GM21360 (cell line): ENCODE data around the gene JMJD6.
"Not testable (repeated sequence)": the region's sequence is repeated elsewhere in the genome, so short reads cannot be mapped to it uniquely, and the experiment has no call there.

Source experiments
- ATAC-seq: cut with Tn5 transposase; IDR thresholded peaks from one replicate; pipeline ENCODE4 v1.9.1; 2021; ENCODE audit warnings: mild to moderate bottlenecking, moderate library complexity; ENCODE audit not compliant: unreplicated experiment

The JMJD6 gene

DNA sequence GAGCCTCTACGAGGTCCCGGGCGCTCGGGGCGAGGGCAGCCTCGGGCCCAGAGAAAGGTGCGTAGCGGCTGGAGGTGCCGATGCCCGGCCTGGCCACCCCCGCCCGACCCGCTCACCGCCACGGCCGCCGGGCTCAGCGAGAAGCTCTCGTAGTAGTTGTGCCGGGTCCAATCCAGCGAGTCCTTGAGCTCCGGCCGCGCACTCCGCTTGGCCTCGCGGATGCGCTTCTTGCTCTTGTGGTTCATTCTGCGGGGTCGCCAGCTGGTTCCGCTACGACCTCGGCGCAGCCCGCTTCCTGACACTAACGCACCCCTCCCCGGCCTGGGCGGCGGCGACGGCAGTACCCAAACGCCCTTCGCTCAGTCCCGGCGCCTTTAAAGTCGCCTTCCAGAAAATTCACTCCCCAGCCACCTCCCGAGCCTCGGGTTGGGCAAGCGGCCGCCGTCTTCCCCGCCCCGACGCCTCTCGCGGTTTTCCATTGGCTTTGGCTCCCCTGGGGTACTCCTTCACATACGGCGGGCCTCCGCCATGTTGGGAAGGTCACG is at the start of gene JMJD6:
JMJD6 (minus strand) TSS at position 376 of the 545 bp plus-strand sequence; CDS start at position 245, 131 bp downstream.
- peak; percentile 39 for ATAC-seq

DNA sequence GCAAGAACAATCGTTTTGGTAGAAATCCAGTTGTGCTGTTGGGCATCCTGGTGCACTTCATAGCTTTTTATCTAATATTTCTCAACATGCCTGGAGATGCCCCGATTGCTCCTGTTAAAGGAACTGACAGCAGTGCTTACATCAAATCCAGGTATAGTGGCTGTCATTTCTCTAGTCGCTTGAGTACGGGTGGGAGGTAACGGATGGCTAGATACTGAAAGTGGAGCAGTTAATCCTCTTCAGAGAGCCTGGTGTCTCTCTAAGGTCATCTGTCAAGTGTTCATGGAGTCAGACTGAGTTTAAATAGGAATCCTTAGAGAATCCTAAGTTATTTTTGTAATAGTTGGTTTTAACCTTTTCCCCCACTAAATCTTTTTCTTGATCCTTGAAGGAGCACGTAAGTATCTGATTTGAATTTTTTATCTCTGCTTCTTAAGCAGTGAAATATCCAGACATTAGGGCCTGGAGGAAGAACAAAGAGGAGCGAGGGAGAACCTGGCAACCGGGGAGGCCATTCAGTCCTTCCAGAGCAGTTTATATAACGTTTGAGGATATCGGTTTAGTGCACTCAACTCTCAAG is 48.7 kb upstream of the JMJD6 start:
- ATAC-seq, result no peak

DNA sequence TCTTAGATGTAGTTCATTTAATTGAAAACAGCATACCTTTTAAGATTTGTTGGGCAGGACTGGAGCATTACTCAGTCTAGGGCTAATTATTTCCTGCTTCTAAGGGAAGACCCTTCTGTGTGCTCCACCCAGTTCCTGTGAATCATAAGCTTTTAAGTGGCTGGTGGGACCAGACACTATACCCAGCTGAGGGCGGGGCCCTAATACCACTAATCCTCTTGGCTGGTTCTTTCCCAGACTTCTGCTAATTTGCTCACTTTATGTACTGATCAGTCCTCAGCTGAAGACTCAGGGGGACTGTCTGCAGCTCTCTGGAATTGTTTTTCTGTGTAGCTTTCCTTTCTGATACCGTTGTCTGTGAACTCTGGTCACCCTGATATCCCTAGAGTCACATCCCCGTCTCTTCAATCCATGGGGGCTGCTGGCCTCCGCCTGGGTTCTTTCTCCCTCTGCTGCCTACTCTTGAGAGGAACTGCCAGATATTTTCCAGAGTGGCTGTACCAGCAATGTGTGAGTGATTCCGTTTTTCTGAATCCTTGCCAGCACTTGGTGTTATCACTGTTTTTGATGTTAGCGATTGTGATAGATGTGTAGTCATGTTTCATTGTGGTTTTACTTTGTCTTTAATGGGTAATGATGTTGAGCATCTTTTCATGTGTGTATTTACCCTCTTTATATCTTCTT is 46.6 kb upstream of the JMJD6 start:
- no peak for ATAC-seq

DNA sequence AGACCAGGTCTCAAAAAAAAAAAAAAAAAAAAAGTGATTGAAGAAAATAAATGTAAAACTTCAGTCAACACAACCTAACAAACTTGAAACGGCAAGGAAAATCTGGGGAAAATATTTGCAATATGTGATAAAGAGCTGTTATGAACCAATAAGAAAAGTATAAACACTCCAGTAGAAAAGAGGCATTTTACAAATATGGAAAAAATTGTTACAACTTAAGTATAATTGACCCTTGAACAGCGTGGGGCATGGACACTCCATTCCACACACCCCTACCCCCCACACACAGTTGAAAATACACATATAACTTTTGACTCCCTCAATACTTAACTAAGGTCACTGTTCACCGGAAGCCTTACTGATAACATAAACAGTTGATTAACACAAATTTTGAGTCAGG is 32.2 kb upstream of the JMJD6 start:
- no peak for ATAC-seq

DNA sequence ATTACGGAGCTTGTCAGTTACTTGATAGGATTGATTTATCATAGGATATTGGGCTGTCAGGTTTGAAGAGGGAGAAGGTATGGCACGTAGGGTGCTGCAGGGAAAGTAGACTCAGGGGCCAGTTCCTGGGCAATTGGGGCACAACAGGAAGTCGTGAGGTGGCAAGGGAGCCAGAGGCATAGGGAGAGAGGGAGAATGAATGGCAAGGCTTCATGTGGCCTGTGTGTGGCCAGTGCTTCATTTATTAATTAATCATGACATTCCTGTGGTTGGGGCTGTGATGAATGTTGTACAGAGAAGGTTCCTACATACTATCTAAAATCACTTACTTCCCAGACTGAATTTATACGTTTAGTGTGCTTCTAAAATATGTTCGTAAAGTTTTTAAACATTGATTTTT is 30.9 kb upstream of the JMJD6 start:
- no peak for ATAC-seq

DNA sequence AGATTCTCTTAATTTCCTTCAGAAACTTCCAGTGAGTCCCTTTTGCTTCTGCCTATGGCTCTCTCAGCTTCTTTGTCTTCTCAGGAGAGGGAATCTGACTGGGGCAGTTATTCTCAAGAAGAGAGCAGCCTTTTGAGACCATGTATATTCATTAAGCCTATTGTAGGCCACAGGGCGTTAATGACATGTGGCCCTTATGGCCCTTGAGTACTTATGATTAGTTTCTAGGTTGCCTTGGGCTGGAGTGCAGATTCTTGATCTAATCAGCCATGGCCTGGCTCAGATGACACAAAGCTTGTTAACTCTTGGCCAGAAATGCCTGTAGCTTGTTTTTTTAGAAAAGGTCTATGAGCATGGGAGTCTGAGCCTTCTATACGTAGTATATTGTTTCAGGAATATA is 28.9 kb upstream of the JMJD6 start:
- ATAC-seq, result no peak

DNA sequence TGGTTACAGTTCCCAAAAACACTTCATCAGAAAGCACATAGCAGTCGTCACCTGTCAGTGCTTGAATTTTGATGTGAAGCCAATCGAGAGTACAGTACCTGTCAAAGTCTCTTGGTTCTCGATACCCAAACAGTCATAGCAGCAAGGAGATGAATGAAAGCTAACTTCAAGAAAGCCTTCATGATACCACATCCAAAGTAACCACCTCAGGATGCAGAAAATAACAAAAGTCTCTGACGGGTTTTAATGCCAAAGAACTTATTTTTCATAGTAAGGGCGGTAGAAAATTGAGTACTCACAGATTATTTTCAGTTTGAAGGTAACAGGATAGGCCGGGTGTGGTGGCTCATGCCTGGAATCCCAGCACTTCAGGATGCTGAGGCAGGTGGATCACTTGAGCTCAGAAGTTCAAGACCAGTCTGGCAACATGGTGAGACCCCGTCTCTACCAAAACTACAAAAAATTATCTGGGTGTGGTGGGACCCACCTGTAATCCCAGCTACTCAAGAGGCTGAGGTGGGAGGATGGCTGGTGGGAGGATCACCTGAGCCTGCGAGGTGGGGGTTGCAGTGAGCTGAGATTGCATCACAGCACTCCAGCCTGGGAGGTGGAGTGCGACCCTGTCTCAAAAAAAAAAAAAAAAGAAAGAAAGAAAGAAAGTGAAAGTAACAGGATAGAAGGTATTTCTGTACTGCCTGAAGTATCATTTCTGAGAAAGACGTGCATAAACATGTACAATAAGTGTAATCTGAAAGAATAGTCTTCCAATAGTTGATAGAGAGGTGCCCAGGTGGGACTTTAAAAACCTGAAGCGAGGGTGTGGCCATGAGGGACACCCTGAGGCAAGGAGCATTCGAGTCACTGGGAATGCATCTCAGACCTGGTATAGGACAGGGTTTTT is 26.9 kb upstream of the JMJD6 start:
- ATAC-seq, result no peak

DNA sequence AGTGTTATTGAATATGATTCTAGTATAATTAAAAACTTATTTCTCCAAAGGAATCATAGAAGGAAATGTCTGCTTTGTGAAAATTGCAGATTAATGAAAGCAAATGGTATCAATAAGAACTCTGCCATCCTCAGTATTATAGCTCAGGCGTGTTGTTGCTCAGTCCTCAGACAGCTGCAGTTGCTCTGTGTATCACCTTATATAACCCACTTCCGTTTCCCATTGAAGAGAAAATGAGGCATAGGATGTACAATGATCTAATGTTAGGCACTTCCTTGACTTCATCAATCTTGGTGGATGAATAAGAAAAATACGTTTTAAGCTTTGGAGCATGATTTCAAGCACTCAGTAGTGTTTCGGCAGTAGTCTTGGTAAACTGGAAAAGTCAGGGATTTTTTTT is 25.6 kb upstream of the JMJD6 start:
- no peak for ATAC-seq

DNA sequence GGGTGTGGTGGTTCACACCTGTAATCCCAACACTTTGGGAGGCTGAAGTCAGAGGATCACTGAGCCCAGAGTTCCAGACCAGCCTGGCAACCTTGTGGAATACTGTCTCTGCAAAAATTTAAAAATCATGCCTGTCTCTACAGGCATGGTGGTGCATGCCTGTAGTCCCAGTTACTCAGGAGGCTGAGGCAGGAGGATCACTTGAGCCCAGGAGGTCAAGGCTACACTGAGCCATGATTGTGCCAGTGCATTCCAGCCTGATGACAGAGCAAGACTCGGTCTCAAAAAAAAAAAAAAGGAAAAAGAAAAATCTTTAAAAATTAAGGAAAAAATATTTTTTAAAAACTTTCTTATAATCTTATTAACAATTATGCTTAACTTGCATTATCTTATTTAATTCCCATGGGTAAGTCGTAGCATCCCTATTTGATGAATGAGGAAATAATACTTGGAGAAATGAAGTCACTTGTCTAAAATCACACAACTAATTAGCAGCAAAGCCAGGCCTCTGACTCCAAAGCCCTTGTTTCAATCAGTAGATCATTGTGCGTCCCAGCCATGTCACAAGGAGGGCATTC is 25.1 kb upstream of the JMJD6 start:
- no peak for ATAC-seq

DNA sequence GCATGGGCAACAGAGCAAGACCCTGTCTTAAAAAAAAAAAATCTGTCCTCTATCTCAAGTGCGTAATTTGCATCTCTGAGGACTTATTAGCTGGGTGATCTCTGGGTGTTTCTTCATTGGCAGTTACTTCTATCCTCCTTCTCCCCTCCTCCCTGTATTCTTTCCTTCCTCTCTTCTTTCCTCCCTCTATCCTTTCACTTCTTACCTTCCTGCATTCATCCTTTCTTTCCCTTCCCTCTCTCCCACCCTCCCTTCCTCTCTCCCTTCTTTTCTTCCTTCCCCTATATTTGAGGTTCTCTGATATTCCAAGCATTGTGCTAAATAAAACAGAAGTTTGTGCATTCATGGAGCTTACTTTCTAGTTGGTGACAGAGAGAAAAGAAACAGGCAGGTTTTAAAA is 22.3 kb upstream of the JMJD6 start:
- no peak for ATAC-seq

DNA sequence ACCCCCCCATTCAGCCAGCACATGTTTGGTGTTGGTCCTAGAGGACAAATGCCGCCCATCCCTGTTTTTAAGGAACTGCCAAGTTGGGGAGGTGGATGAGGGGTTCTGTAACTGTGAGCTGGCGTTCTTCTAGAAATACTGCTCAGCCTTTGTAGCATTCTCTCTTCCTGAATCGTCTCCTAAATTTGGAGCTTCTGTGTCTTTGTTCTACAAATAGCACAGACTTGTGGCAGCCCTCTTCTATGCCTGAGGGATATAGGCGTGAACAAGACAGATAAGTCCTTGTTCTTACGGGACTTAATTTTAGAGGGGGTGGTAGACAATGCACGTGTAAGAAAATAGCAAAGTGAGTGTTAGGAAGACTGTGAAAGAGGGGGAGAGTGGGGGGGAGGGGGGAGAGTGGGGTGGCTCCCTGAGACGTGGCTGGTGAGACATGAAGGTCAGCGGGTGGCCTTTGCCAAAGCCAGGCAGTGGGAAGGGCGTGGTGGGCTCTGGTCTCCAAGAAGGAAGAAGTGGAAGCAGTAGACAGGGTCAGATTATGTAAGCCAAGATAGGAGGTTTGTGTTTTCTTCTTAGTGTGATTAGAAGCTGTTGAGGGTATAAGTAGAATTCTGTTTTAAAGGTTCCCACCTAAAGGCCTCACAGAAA is 21.4 kb upstream of the JMJD6 start:
- ATAC-seq, result no peak

DNA sequence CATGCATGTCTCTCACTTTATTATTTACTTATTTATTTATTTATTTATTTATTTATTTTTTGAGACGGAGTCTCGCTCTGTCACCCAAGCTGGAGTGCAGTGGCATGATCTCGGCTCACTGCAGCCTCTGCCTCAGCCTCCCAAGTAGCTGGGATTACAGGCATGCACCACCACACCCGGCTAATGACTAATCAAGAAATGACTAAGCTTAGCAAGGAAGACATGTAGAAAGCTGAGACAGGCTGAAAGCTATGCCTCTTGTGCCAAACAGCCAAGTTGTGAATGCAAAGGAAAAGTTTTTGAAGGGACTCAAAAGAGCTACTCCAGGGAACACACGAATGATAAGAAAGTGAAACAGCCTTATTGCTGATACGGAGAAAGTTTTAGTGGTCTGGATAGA is 19.4 kb upstream of the JMJD6 start:
- not testable (repeated sequence) for ATAC-seq

DNA sequence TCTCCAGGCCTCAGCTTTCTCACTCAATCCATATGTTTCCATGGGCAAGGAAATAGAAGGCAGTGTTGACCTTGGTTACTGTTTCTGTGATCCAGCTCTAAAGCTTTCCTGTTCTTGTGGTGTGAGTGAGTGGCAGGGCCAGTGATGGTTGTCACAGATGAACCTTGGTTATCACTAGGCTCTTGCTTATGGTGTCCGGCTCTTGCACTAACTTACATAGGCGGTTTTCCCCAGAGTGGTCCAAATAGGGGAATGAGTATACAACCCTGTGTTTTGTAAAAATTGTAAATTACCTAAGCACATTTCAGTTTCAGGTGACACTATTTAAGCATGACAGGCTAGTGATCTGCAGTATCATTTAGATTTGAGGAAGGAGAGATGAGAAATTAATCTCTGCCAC is 18.3 kb upstream of the JMJD6 start:
- ATAC-seq, result no peak

DNA sequence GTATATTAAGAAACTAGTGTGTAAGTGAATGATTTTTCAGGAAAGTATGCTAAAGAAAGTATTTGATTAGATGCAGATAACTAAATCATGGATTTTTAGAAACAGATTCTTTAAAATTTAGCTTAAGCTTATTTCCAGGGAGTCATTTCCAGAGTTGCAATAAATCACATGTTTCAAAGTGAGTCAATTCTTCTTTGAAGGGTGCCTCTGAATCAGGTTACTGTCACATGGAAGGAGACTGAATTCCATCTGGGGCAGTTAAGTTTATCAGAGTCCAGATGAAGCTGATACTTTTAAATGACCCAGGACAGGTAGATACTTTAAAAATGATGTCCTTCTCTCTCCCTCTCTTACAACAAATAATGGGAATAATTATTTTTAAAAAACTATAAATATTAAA is 16.6 kb upstream of the JMJD6 start:
- no peak for ATAC-seq

DNA sequence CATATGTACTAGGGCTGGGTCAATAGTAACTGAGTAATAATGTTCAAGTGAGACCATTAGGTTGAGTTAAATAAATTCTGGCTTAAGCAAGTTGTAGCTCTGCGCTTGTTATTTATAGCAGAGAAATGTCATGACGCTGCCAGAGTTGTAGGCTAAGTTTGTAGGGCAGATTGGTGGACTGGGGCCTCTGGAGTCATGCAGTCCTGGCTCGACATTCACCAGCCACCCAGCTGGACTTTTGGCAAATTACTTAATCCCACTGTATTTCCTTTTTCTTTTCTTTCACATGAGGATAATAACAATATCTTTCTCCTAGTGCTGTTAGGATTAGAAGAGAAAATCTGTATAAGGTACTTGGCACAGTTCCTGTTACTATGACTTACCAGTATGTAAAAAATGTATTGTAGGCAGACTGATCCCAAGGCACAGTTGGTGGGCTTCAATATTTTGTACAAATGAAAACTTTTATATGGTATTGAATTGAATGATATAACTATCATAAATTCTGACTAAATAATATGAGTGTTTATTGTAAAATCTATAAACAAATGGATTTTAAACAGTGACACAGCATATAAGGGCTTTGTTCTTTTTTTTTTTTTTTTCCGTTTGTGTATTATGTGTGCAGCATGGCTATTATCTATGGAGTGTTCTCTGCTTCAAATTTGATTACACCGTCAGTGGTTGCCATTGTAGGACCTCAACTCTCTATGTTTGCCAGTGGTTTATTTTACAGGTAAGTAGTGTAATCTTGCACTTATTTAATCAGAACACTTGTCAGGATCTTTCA is 14.1 kb upstream of the JMJD6 start:
- ATAC-seq, result no peak

DNA sequence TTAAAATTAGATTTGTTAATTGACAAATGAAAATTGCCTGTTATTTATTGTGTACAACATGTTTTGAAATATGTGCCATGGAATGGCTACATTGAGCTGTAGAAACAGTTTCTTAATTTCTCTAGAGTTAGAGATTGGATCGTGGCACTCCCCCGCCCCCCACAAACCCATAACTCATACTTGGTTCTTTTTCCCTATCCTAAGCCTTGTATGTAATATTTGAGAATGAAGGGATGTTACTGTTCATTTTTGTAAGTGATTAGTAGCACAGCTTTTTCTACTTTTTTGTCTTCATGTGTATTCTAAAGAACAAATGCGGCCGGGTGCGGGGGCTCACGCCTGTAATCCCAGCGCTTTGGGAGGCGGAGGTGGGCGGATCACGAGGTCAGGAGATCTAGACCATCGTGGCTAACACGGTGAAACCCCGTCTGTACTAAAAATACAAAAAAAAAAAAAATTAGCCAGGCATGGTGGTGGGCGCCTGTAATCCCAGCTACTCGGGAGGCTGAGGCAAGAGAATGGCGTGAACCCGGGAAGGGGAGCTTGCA is 13.2 kb upstream of the JMJD6 start:
- not testable (repeated sequence) for ATAC-seq

DNA sequence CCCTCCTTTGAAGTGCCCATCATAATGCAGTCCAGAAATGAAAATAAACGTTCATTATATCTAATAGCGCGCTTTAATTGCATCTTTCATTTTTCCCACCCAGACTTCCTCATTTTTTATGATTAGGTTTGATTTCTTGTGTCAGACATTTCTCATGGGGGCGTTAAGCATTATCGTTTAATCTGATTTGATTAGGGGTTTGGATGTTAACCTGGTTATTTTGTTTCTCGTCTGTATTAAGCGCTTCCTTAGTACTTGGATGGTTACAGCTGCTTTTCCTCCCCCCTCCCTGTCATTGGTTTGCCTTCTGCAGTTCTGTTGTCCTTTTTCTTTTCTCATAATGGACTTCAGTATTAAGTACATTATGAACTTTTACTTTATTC is 12.1 kb upstream of the JMJD6 start:
- ATAC-seq, result no peak

DNA sequence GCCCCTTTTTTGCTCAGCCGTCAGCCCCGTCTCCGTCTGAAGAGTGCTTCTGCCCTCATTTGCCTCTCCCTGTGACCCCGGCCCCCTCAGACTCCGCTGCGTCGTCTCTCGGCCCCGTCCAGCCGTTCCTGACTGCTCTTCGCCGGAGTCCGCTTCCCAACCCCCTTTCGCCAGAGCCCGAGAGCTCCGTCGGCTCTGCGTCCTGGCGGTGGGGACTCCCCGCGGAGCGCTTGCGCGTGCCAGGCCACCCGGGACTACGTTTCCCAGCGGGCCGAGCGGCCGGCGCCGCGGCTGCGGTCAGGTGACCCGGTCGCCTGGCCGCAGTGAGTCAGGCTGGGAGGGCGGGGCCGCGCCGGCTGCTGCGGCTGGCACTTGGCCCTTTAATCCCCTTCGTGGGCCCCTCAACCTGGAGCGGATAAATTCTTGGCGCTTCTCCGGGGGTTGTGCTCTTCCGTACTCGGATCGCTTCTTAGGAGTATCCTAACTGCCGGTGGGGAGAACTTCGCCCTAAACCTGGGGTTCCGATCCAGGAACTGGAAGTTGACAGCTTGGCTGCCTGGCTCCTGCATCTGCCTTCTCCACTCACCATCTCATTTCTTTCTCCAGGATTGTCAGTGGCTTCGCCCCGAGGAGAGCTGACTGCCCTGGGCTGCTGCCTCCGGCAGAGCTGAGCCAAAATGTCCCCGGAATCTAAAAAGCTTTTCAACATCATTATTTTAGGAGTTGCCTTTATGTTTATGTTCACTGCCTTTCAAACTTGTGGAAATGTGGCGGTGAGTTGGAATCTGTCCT is 11.5 kb upstream of the JMJD6 start, which contains the start of gene MFSD11:
MFSD11 (plus strand) TSS at position 444 of the 792 bp plus-strand sequence; CDS start at position 678, 234 bp downstream.
- peak; percentile 49 for ATAC-seq
